OCI-LY3 (cell line): Measurements from ENCODE around the gene PGP.

Source experiments
- EZH2phosphoT487 ChIP-seq: fragments of 200-600 bp; shearing (Covaris generic); IDR thresholded peaks from 2 replicates; pipeline ENCODE4 v1.6.1; 2018; ENCODE audit warnings: antibody characterized with exemption, mixed run types, low read depth
- TF ChIP-seq, protein P1 (sequence below): fragments of 200-600, 300-600 bp; sonication (generic); IDR thresholded peaks from 2 replicates; pipeline ENCODE4 v1.5.1; 2014; ENCODE audit warnings: antibody characterized with exemption, low read length, low read depth

DNA sequence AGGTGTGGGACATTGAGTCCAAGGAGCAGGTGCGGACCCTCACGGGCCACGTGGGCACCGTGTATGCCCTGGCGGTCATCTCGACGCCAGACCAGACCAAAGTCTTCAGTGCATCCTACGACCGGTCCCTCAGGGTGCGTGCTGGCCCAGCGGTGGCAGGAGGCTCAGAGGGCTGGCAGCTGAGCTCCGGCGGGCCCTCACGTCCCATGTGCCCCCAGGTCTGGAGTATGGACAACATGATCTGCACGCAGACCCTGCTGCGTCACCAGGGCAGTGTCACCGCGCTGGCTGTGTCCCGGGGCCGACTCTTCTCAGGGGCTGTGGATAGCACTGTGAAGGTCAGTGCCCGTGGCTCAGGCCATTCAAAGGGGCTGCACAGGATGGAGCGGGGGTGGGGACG lies 38.6 kb downstream of the PGP start:
- TF ChIP-seq, protein P1, sequence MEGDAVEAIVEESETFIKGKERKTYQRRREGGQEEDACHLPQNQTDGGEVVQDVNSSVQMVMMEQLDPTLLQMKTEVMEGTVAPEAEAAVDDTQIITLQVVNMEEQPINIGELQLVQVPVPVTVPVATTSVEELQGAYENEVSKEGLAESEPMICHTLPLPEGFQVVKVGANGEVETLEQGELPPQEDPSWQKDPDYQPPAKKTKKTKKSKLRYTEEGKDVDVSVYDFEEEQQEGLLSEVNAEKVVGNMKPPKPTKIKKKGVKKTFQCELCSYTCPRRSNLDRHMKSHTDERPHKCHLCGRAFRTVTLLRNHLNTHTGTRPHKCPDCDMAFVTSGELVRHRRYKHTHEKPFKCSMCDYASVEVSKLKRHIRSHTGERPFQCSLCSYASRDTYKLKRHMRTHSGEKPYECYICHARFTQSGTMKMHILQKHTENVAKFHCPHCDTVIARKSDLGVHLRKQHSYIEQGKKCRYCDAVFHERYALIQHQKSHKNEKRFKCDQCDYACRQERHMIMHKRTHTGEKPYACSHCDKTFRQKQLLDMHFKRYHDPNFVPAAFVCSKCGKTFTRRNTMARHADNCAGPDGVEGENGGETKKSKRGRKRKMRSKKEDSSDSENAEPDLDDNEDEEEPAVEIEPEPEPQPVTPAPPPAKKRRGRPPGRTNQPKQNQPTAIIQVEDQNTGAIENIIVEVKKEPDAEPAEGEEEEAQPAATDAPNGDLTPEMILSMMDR: no peak
- TF ChIP-seq EZH2phosphoT487: no peak
